ENCODE data around the gene SYVN1.

Gene SYVN1

GRCh38 chr11:65090628-65091027 is 43.7 kb downstream of the SYVN1 start:
- no peak overlapping the region for H3K4me3 ChIP-seq (replicated peaks; ENCODE audit: low read depth, low read length)
- no peaks in the 10 kb centered on the region for H3K27me3 ChIP-seq (replicated peaks; ENCODE audit: control insufficient read depth, insufficient read depth, low read length)
- peaks cover 26% of the 10 kb centered on the region for H3K36me3 ChIP-seq (ENCODE audit: control insufficient read depth, insufficient read depth, low read length)
- no peak for TF ChIP-seq CTCF (IDR thresholded peaks at IDR 0.05; ENCODE audit: insufficient read depth, low read length, poor library complexity, severe bottlenecking)
- no peak for DNase-seq (ENCODE audit: extremely low read depth, insufficient read length)

- H3K36me3 ChIP-seq (ENCODE audit: control insufficient read depth, insufficient read depth, low read length): peaks cover 26% of the 10 kb centered on the region
- no peak for DNase-seq (ENCODE audit: extremely low read depth, insufficient read length)
- H3K27me3 ChIP-seq (replicated peaks; ENCODE audit: control insufficient read depth, insufficient read depth, low read length): no peaks in the 10 kb centered on the region
- H3K4me3 ChIP-seq (replicated peaks; ENCODE audit: low read depth, low read length): no peak overlapping the region
- no peak for TF ChIP-seq CTCF (IDR thresholded peaks at IDR 0.05; ENCODE audit: insufficient read depth, low read length, poor library complexity, severe bottlenecking)
Observed at GRCh38 chr11:65089621-65090020, 44.7 kb downstream of the SYVN1 start.

GRCh38 chr11:65087827-65088226 is 46.5 kb downstream of the SYVN1 start:
- H3K36me3 ChIP-seq (ENCODE audit: control insufficient read depth, insufficient read depth, low read length): peaks cover 26% of the 10 kb centered on the region
- H3K4me3 ChIP-seq (replicated peaks; ENCODE audit: low read depth, low read length): no peak overlapping the region
- H3K27me3 ChIP-seq (replicated peaks; ENCODE audit: control insufficient read depth, insufficient read depth, low read length): no peaks in the 10 kb centered on the region
- TF ChIP-seq CTCF (IDR thresholded peaks at IDR 0.05; ENCODE audit: insufficient read depth, low read length, poor library complexity, severe bottlenecking): no peak
- no peak for DNase-seq (ENCODE audit: extremely low read depth, insufficient read length)

- Histone ChIP-seq H3K27me3 (replicated peaks; ENCODE audit: control insufficient read depth, insufficient read depth, low read length) (no peaks in the 10 kb centered on the region), H3K36me3 (ENCODE audit: control insufficient read depth, insufficient read depth, low read length) (peaks cover 26% of the 10 kb centered on the region), H3K4me3 (replicated peaks; ENCODE audit: low read depth, low read length) (no peak overlapping the region)
- DNase-seq (ENCODE audit: extremely low read depth, insufficient read length): no peak
- TF ChIP-seq CTCF (IDR thresholded peaks at IDR 0.05; ENCODE audit: insufficient read depth, low read length, poor library complexity, severe bottlenecking): no peak
Observed at GRCh38 chr11:65087216-65087615, 47.1 kb downstream of the SYVN1 start.

- H3K4me3 ChIP-seq (replicated peaks; ENCODE audit: low read depth, low read length): no peak overlapping the region
- no peak for TF ChIP-seq CTCF (IDR thresholded peaks at IDR 0.05; ENCODE audit: insufficient read depth, low read length, poor library complexity, severe bottlenecking)
- no peak for DNase-seq (ENCODE audit: extremely low read depth, insufficient read length)
- peaks cover 26% of the 10 kb centered on the region for H3K36me3 ChIP-seq (ENCODE audit: control insufficient read depth, insufficient read depth, low read length)
- H3K27me3 ChIP-seq (replicated peaks; ENCODE audit: control insufficient read depth, insufficient read depth, low read length): no peaks in the 10 kb centered on the region
Observed at GRCh38 chr11:65086809-65087208, 47.5 kb downstream of the SYVN1 start.

- no peak for DNase-seq (ENCODE audit: extremely low read depth, insufficient read length)
- H3K36me3 ChIP-seq (ENCODE audit: control insufficient read depth, insufficient read depth, low read length): peaks cover 26% of the 10 kb centered on the region
- H3K4me3 ChIP-seq (replicated peaks; ENCODE audit: low read depth, low read length): no peak overlapping the region
- no peak for TF ChIP-seq CTCF (IDR thresholded peaks at IDR 0.05; ENCODE audit: insufficient read depth, low read length, poor library complexity, severe bottlenecking)
- no peaks in the 10 kb centered on the region for H3K27me3 ChIP-seq (replicated peaks; ENCODE audit: control insufficient read depth, insufficient read depth, low read length)
Observed at GRCh38 chr11:65085446-65085845, 48.9 kb downstream of the SYVN1 start.
